ENCODE measurements around the gene DTNBP1.

Gene DTNBP1

DNA sequence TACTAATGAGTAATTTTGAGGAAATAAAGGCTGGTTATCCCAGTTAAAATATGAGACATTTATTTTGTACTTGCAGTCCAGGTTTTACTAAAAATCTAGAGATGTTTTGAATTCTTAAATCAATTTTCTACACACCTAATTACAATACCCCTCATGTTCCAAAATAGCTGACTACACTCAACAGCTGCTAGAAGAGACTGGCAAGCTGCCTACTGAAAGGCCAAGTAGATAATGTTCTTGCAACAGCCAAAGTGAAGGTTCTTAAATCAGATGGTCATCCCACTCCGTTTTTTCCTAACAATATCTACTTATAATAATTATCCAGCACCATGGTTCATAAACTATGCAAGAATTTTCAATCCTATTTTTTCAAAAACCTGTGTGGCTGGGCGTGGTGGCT, 69.0 kb downstream of the DTNBP1 start:
- CTCF ChIA-PET, result no interaction called here
- POLR2A ChIA-PET (ENCODE audit: low non-redundant PET), result no interaction called here
- TF ChIP-seq, protein P1, sequence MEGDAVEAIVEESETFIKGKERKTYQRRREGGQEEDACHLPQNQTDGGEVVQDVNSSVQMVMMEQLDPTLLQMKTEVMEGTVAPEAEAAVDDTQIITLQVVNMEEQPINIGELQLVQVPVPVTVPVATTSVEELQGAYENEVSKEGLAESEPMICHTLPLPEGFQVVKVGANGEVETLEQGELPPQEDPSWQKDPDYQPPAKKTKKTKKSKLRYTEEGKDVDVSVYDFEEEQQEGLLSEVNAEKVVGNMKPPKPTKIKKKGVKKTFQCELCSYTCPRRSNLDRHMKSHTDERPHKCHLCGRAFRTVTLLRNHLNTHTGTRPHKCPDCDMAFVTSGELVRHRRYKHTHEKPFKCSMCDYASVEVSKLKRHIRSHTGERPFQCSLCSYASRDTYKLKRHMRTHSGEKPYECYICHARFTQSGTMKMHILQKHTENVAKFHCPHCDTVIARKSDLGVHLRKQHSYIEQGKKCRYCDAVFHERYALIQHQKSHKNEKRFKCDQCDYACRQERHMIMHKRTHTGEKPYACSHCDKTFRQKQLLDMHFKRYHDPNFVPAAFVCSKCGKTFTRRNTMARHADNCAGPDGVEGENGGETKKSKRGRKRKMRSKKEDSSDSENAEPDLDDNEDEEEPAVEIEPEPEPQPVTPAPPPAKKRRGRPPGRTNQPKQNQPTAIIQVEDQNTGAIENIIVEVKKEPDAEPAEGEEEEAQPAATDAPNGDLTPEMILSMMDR (conservative IDR thresholded peaks at IDR 0.05; ENCODE audit: low read depth), result no peak

DNA sequence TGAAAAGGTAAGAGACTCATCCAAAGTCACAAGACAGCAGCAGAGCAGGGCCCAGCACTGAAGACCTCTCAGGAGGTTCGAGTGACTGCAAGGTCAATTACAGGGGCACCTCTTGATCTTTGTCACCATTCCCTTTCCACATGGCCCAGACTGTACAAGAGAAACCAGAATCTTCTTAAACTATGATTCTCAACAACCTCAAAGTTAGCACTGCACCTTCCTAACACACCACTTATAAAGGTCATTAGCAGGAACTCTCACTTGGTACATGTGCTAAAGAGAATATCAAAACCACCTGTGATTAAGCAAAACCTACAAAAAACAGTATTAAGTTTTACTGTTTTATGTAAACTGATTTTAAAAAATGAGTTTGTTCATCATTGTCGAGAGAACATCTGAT, 70.2 kb downstream of the DTNBP1 start:
- no peak overlapping the region for H3K27ac ChIP-seq
- POLR2A ChIA-PET (ENCODE audit: low non-redundant PET), result no interaction called here
- TF ChIP-seq, protein P1 (conservative IDR thresholded peaks at IDR 0.05; ENCODE audit: low read depth), result no peak
- DNase-seq (ENCODE audit: low spot score), result no peak
- CTCF ChIA-PET, result no interaction called here

More for the DNA sequence above, 69.0 kb downstream of the DTNBP1 start:
- DNase-seq (ENCODE audit: low spot score), result no peak
- H3K27ac ChIP-seq, result no peak overlapping the region

DNA sequence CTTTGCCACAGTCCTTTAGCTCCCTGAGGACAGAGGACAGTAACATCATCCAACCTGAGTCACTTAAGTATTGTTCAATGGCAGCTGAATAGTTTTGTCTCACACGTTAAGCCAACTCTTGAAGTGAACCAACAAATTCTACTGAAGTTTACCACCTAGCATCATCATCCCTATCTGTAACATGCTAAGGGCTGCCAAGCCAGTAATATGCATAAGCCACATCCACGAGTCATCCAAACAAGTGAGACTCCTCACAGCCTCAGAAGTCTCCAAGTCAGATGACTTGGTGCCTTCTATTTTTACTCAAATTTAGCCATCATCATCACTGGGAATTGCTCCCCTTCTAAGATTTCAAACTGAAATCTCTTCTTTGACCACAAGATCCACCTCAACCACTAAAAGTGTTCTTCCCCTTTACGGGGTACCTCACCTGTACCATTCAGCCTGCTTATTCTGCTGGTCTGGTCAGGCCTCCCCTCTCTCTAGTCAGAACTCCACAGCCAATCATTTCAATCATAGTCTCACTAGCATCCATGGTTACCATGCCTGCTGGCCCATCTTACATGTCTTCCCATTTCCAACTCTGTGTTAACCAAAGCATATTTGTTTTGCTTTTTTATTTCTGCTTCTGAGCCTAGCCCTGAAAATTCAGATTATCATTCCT, 73.7 kb downstream of the DTNBP1 start:
- no peak for DNase-seq (ENCODE audit: low spot score)
- TF ChIP-seq, protein P1 (conservative IDR thresholded peaks at IDR 0.05; ENCODE audit: low read depth), result no peak
- H3K27ac ChIP-seq, result no peak overlapping the region
- ChIA-PET POLR2A (ENCODE audit: low non-redundant PET) (no interaction called here), CTCF (no interaction called here)

DNA sequence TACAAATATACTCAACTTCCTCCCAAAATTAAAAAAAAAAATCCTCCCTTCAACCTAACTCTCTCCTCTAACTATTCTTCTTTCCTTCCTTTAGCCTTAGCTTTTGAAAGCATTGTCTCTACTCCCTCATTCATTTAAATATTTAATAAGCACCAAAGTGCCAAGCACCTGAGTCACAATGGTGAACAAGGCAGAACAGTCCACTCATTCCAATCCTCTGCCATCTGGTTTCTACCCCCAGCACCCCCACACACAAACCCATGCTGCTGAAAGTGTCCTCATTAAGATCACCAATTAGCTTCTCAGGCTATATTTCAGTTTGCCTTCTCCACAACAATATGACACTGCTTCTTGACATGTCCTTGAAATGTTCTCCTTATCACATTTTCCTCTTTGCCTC, 76.3 kb downstream of the DTNBP1 start:
- TF ChIP-seq, protein P1 (conservative IDR thresholded peaks at IDR 0.05; ENCODE audit: low read depth), result no peak
- no peak overlapping the region for H3K27ac ChIP-seq
- CTCF ChIA-PET, result interaction anchor here (0.6 to 0.7 kb wide), 2 partner anchors 949 to 1678 kb away, joined by 4 read pairs; no protein-coding TSS in a partner anchor
- no peak for DNase-seq (ENCODE audit: low spot score)
- POLR2A ChIA-PET (ENCODE audit: low non-redundant PET), result no interaction called here

DNA sequence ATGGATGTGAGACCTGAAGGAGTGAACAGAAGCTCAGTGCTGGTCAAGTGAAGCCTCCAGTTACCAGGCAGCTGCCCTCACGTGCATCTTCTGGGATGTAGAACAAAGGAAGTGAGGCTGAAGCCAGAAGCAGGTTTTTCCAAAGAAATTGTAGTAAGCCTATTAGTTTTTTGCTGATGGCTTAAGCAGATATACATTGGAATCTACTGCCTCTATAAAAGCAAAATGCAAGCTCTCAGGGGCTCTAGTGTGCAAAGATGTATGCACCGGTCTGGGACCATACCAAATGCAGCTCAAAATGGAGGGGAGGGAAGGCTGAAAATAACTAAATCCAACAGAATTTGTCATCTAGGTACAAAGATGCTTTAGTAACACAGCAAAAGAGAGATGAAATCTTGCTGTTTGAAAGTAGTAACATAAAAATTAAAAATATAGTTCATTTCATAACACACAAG, 77.0 kb downstream of the DTNBP1 start:
- no peak overlapping the region for H3K27ac ChIP-seq
- CTCF ChIA-PET, result interaction anchor here (0.6 kb wide), 1 partner anchor 949 kb away, joined by 4 read pairs; no protein-coding TSS in a partner anchor
- TF ChIP-seq, protein P1 (conservative IDR thresholded peaks at IDR 0.05; ENCODE audit: low read depth), result no peak
- POLR2A ChIA-PET (ENCODE audit: low non-redundant PET), result no interaction called here
- DNase-seq (ENCODE audit: low spot score), result no peak

DNA sequence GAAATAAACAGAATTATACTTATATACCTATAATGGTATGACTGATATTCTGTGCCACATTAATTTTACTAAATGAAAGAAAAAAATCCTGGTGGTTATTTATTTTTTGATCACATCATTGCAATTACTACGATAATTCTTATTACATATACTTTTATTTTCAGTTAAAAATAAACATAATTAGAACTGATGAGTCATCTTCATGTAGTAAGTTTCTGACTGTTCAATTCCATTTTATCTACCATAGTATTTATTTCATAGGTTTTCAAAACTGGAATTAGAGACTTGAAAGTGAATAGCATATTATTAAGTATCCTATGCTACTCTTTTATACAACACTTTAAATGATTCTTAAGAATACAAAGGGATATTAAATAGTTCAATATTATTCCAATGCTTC, 80.3 kb downstream of the DTNBP1 start:
- no peak for DNase-seq (ENCODE audit: low spot score)
- ChIA-PET POLR2A (ENCODE audit: low non-redundant PET) (no interaction called here), CTCF (interaction anchor here (0.6 kb wide), 1 partner anchor 130 kb away, joined by 3 read pairs; no protein-coding TSS in a partner anchor)
- TF ChIP-seq, protein P1 (conservative IDR thresholded peaks at IDR 0.05; ENCODE audit: low read depth), result no peak
- no peak overlapping the region for H3K27ac ChIP-seq

Data from RWPE1 (cell line).